HG03039 (cell line): ENCODE measurements around the gene APRT.

Experiments used
- ATAC-seq: cut with Tn5 transposase; IDR thresholded peaks from one replicate; pipeline ENCODE4 v1.9.1; 2021; ENCODE audit warnings: mild to moderate bottlenecking, moderate library complexity; ENCODE audit not compliant: unreplicated experiment

APRT gene

DNA sequence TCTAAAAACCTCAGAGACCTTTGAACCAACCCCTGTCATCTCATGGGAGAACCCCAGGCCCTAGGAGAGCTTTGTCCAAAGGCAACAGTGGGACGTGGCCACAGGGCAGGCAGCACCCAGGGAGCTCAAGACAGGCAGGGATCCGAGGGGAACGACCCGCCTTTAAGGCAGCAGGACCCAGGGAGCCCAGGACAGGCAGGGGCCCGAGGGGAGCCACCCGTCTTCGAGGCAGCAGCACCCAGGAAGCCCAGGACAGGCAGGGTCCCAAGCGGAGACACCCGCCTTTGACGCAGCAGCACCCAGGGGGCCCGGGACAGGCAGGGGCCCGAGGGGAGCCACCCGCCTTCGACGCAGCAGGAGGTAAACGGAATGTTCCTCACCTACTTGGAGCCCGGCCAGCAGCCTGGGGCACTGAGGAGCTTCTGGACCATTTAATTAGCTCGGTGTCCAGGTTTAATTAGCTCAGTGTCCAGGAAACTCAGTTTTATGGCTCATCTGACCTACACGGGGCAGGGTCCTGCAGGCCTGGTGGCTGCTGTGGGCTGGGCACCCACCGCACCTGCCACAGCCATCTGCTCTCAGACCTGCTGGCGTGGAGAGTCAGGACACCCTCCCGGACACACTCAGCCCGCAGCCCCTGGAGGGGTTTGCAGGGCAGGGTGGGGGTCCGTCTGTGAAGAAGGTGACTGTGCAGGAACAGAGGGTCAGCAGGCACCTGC lies 51.1 kb downstream of the APRT start:
- no peak for ATAC-seq

DNA sequence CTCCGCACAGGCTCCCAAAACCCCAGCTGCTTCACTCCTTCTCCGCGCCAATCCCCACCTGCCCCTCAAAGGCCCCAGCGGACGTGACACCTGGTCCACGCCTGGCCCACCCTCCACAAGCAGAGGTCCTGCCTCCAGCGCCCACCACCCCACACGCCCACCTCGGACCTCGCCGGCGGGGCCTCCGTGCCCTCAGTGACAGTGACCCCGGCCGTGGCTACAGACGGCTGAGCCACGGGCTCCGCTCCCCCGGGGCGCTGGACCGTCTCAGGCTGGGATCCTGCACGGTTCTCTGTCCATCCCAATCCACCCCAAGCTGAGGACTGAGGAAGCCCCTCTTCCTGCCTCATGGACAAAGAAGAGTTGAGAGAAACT lies 51.8 kb downstream of the APRT start:
- no peak for ATAC-seq
